ENCODE measurements around the gene TMC3.

Gene TMC3

GRCh38 chr15:81321667-81322066 is 52.3 kb downstream of the TMC3 start:
- DNase-seq, result no peak

GRCh38 chr15:81317642-81318017 is 56.4 kb downstream of the TMC3 start:
- no peak for DNase-seq

GRCh38 chr15:81316267-81316666 is 57.7 kb downstream of the TMC3 start:
- no peak for DNase-seq

GRCh38 chr15:81315452-81316175 is 58.4 kb downstream of the TMC3 start:
- DNase-seq, result no peak

- DNase-seq, result no peak
Measured at GRCh38 chr15:81314378-81314777, 59.6 kb downstream of the TMC3 start.

- no peak for DNase-seq
Measured at GRCh38 chr15:81313686-81314085, 60.3 kb downstream of the TMC3 start.

- DNase-seq, result peak; percentile 66
Measured at GRCh38 chr15:81312790-81313543, 61.0 kb downstream of the TMC3 start.

- DNase-seq, result peak; percentile 40
Measured at GRCh38 chr15:81311752-81312464, 62.1 kb downstream of the TMC3 start.

- DNase-seq, result no peak
Measured at GRCh38 chr15:81310480-81310879, 63.5 kb downstream of the TMC3 start.

- no peak for DNase-seq
Measured at GRCh38 chr15:81309647-81310450, 64.2 kb downstream of the TMC3 start.

GRCh38 chr15:81308260-81308659 is 65.8 kb downstream of the TMC3 start:
- DNase-seq, result no peak

GRCh38 chr15:81304226-81304625 is 69.8 kb downstream of the TMC3 start:
- peak; percentile 40 for DNase-seq

GRCh38 chr15:81303244-81304225 is 70.5 kb downstream of the TMC3 start:
- no peak for DNase-seq

- DNase-seq, result peak; percentile 37
Measured at GRCh38 chr15:81302701-81303109, 71.3 kb downstream of the TMC3 start.

- DNase-seq, result peak; percentile 62
Measured at GRCh38 chr15:81301815-81302399, 72.1 kb downstream of the TMC3 start.

GRCh38 chr15:81301385-81301784 is 72.6 kb downstream of the TMC3 start:
- no peak for DNase-seq

GRCh38 chr15:81299630-81300273 is 74.3 kb downstream of the TMC3 start:
- no peak for DNase-seq

- DNase-seq, result no peak
Measured at GRCh38 chr15:81299156-81299555, 74.9 kb downstream of the TMC3 start.

GRCh38 chr15:81298611-81299010 is 75.4 kb downstream of the TMC3 start:
- DNase-seq, result no peak
